Osteocyte (in vitro differentiated cells): Measurements from ENCODE around the gene PCDHA1. TPM values are rescaled to one million over a fixed set of nuclear protein-coding genes. Genes with fewer than 3 reads are reported as not detected.

Source experiments
- DNase-seq: peaks from one replicate; pipeline ENCODE4 v3.0.0; 2021; ENCODE audit warnings: mixed read lengths; ENCODE audit not compliant: unreplicated experiment; ENCODE audit errors: extremely low spot score
- H3K27ac Mint-ChIP-seq: one replicate; pipeline ENCODE4 v1.8.0; 2021; ENCODE audit warnings: mild to moderate bottlenecking, mixed read lengths; ENCODE audit not compliant: unreplicated experiment
- H3K27me3 Mint-ChIP-seq: one replicate; pipeline ENCODE4 v1.8.0; 2021; ENCODE audit warnings: mixed read lengths; ENCODE audit not compliant: unreplicated experiment
- H3K36me3 Mint-ChIP-seq: one replicate; pipeline ENCODE4 v1.8.0; 2021; ENCODE audit warnings: mixed read lengths; ENCODE audit not compliant: unreplicated experiment
- H3K4me1 Mint-ChIP-seq: one replicate; pipeline ENCODE4 v1.8.0; 2021; ENCODE audit warnings: mixed read lengths; ENCODE audit not compliant: unreplicated experiment
- H3K4me3 Mint-ChIP-seq: one replicate; pipeline ENCODE4 v1.8.0; 2021; ENCODE audit warnings: mild to moderate bottlenecking, moderate library complexity, mixed read lengths; ENCODE audit not compliant: unreplicated experiment
- H3K9me3 Mint-ChIP-seq: one replicate; pipeline ENCODE4 v1.8.0; 2021; ENCODE audit warnings: mixed read lengths; ENCODE audit not compliant: unreplicated experiment
- CTCF ChIP-seq: fragments of 200-600 bp; sonication (generic); IDR thresholded peaks from 2 replicates; pipeline ENCODE4 v1.5.0; 2021; ENCODE audit warnings: antibody characterized with exemption, mild to moderate bottlenecking, moderate library complexity
- total RNA-seq: library from RNA; stranded (reverse); gene quantifications from 2 replicates; pipeline ENCODE4 v1.2.1, GENCODE V29; 2021

Gene PCDHA1
- total RNA-seq, 1 donor from 2014 or later: not detected

DNA sequence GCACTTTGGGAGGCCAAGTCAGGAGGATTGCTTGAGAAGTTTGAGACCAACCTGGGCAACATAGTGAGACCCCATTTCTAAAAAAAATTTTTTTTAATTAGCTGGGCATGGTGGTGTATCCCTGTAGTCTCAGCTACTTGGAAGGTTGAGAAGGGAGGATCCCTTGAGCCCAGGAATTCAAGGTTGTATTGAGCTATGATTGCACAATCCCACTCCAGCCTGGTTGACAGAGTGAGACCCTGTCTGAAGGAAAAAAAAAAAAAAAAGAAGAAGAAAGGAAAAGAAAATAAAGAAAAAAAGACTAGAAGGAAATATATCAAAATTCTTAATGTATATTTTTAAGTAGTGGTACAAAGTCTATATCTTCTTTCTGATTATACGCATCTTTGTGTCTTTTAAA lies 236.4 kb downstream of the PCDHA1 start:
- Mint-ChIP-seq H3K36me3 (no peaks in the 10 kb centered on the region), H3K4me3 (no peak overlapping the region), H3K27me3 (peaks cover 3% of the 10 kb centered on the region), H3K9me3 (no peaks in the 10 kb centered on the region), H3K4me1 (no peaks in the 10 kb centered on the region), H3K27ac (no peak overlapping the region)
- no peak for TF ChIP-seq CTCF
- no peak for DNase-seq

DNA sequence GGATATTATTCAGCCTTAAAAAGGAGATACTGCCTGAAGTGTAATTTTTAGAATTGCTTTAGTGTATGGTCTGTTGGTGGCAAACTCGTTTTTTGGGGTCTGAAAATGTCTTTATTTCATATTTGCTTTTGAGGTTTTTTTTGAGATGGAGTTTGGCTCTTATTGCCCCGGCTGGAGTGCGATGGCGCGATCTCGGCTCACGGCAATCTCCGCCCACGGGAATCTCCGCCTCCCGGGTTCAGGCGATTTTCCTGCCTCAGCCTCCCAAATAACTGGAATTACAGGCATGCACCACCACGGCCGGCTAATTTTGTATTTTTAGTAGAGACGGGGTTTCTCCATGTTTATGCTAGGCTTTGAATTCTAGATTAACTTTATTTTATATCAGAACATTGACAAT lies 245.1 kb downstream of the PCDHA1 start:
- H3K9me3 Mint-ChIP-seq: no peaks in the 10 kb centered on the region
- H3K4me1 Mint-ChIP-seq: no peaks in the 10 kb centered on the region
- H3K4me3 Mint-ChIP-seq: no peak overlapping the region
- no peak for DNase-seq
- H3K36me3 Mint-ChIP-seq: no peaks in the 10 kb centered on the region
- TF ChIP-seq CTCF: no peak
- no peak overlapping the region for H3K27ac Mint-ChIP-seq
- peaks cover 12% of the 10 kb centered on the region for H3K27me3 Mint-ChIP-seq

DNA sequence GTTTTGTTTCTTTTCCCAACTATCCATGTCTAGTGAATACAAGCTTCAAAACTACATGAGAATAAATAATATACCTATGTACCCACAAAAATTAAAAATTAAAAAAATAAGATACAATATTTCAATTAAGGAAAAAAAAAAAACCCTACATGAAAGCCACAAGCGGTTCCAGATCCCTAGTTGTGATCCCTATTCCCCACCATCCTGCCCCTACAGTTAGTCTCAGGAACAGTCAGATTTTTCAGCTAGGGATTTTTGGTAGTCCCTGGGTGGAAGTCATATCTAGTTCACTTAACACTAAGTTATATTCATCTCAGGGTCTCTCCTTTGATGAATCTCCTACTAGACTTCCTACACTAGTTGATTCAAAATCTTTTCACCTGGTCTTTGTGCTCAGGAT lies 246.7 kb downstream of the PCDHA1 start:
- no peak for TF ChIP-seq CTCF
- H3K9me3 Mint-ChIP-seq: no peaks in the 10 kb centered on the region
- H3K4me1 Mint-ChIP-seq: no peaks in the 10 kb centered on the region

DNA sequence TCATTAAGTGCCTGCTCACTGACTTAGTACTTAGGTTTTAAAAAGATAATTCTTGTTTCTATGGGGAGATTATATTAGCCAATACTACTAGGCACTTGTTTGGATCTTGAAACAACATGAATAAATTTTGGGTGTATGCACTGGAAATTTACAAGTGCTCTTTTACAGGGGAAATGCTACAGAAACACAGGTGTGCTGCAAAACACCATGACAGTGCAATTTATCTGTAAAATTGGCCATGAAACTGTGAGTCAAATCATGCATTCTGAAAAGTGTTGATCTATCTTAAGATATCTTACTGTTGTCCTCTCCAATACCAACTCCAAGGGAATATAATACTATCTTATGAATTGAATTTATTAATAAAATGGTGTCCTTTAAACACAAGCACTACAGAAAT lies 253.1 kb downstream of the PCDHA1 start:
- H3K4me1 Mint-ChIP-seq: no peaks in the 10 kb centered on the region
- H3K36me3 Mint-ChIP-seq: no peaks in the 10 kb centered on the region
- no peak overlapping the region for H3K4me3 Mint-ChIP-seq
- peaks cover 19% of the 10 kb centered on the region for H3K27me3 Mint-ChIP-seq
- no peak overlapping the region for H3K27ac Mint-ChIP-seq
- DNase-seq: no peak
- no peak for TF ChIP-seq CTCF
- no peaks in the 10 kb centered on the region for H3K9me3 Mint-ChIP-seq

More for the DNA sequence above, 246.7 kb downstream of the PCDHA1 start:
- H3K27ac Mint-ChIP-seq: no peak overlapping the region
- no peaks in the 10 kb centered on the region for H3K36me3 Mint-ChIP-seq
- no peak overlapping the region for H3K4me3 Mint-ChIP-seq
- DNase-seq: no peak
- peaks cover 19% of the 10 kb centered on the region for H3K27me3 Mint-ChIP-seq

DNA sequence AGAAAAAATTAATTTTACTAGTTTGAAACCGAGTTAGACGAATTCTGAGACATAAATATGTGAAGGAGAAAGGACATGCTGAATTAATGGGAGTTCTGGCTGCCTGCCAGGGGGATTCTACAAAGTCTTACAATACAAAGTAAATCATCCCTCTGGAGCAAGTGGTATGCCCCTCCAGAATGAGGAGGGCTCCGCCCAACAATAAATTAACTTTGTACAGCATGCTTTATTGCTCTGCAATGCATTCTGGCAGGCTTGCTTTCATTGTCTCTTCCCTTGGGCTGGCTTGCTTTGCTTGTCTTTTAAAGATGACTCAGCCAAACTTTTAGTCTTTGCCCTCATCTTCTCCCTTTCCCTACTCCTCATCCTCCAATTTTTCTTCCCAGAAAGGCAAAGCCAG lies 253.6 kb downstream of the PCDHA1 start:
- Mint-ChIP-seq H3K4me1 (no peaks in the 10 kb centered on the region), H3K36me3 (no peaks in the 10 kb centered on the region), H3K4me3 (no peak overlapping the region), H3K27ac (no peak overlapping the region), H3K27me3 (peaks cover 22% of the 10 kb centered on the region), H3K9me3 (no peaks in the 10 kb centered on the region)
- no peak for TF ChIP-seq CTCF
- no peak for DNase-seq
